Cerebellar cortex (tissue), 1 donor: ENCODE results near the gene PPP1R12A.

ENCODE experiments used
- DNase-seq: peaks from one replicate; pipeline ENCODE4 v3.0.0-alpha.2; 2015; ENCODE audit warnings: low spot score

The PPP1R12A gene

GRCh38 chr12:79935624-79936345, 888 bp upstream of the PPP1R12A start:
- peak; percentile 66 for DNase-seq

GRCh38 chr12:79934281-79935020, 446 bp downstream of the PPP1R12A start:
- DNase-seq, result peak; percentile 32

GRCh38 chr12:79933532-79934264, 1.2 kb downstream of the PPP1R12A start:
- peak; percentile 33 for DNase-seq

- DNase-seq, result no peak
Measured at GRCh38 chr12:79933043-79933442, 1.9 kb downstream of the PPP1R12A start.

DNA sequence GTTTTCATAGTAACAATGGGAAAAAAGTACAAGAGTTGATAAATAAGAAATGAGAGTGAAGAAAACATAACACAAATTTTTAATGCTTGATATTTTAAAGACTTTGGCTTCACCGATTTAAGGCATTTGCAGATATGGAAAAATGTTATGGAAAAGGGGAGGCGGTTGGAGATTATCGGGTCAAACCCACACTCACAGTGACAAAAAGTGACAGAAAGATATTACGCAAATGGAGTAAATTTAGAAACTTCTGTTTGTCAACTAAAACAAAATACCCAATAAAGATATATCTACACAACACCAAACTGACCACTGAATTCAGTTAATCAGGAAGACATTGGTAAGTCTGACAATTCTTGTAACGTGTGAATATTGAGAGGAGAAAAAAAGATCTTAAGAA, 2.5 kb downstream of the PPP1R12A start:
- no peak for DNase-seq

- DNase-seq, result no peak
Measured at GRCh38 chr12:79929065-79929464, 5.8 kb downstream of the PPP1R12A start.

DNA sequence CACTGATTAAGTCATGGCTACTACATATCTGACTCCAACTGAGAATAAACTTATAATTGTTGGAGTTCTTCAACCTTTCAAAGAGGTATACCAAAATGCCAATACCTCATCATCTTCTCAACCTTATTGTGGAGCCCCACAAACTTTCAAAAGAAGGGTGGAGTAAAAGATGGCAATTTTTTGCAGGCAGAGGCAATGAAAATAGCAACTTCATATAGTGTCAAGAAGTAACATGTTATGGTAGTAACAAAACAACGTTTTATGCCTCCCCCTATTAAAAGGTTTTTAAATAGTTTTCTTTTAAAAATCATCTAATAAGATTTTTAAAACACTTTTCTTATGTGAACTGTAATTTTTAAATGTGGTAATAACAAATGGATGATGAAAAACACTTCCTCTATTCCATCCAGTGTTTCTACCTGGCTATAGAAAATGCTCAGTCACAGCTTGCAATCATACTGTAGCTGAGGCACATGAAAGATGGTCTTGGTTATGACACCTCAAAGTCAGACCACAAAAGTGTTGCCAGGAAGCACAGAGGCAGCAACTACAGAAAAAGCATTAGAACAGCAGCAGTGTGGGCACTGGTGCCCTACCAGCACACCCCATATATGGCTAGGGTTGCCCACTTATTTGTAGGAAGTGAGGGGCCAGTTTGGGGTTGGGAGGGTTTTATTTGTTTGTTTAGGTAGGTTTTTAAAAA, 7.0 kb downstream of the PPP1R12A start:
- DNase-seq, result no peak

DNA sequence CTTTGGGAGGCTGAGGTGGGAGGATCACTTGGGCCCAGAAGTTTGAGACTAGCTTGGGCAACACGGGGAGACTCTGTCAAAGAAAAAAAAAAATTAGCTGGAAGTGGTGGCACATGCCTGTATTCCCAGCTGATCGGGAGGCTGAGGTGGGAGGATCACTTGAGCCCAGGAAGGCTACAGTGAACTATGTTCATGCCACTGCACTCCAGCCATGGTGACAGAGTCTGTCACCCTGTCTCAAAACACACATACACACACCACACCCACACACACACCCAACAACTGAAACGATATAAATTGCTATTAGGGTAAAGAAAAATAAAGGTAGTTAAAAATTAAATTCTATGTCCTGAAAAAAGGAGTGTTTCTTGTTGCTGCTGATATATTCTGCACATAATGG, 7.9 kb downstream of the PPP1R12A start:
- no peak for DNase-seq

GRCh38 chr12:79925492-79925891, 9.4 kb downstream of the PPP1R12A start:
- DNase-seq, result no peak

GRCh38 chr12:79921786-79922185, 13.1 kb downstream of the PPP1R12A start:
- DNase-seq, result no peak

- DNase-seq, result no peak
Measured at GRCh38 chr12:79920421-79921238, 14.3 kb downstream of the PPP1R12A start.

GRCh38 chr12:79919762-79920161, 15.1 kb downstream of the PPP1R12A start:
- DNase-seq, result no peak

DNA sequence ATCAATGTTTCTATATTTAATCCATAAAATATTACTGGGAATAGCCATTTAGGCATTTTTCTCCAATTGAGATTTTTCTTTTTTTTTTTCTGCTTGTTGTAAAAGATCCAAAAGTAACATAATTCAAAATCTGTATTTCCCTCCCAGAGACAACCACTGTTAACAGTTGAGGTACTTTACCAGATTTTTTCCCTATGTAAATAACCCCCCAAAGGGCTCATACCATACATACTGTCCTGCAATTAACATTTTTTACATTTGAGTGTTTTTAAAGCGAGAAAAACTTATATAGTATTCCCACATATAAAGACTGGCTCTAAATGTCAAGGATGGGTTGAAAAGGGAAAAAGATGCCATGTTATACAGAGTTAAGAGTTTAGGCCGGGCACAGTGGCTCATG, 18.1 kb downstream of the PPP1R12A start:
- DNase-seq, result no peak

DNA sequence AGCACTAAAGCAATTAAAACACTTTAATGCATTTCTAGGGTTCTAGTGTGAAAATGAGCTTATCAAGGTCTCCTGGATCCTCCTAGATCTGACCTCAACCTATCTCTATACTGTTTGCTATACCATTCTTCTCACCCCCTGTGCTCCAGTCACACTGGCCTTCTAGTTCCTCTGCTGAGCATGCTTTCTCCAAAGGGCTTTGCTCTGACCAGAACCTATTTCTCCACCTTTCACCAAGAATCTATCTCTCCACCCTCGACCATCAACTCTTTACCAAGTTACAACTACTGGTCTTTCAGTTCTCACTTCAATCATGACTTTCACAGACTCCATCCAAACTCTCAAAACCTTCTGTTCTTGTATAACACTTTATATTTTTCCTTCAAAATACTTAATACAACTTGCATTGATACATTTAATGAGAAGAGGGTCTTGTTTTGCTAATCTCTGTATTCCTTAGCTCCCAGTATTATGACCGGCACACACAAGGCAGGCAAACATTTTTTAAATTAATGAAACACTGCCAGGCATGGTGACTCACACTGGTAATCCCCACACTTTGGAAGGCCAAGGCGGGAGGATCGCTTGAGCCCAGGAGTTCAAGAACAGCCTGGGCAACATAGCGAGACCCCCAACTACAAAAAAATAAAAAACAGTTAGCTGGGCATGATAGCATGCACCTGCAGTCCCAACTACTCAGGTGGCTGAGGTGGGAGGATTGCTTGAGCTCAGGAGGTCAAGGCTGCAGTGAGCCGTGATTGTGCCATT, 22.8 kb downstream of the PPP1R12A start:
- DNase-seq, result no peak

GRCh38 chr12:79908366-79908765, 26.5 kb downstream of the PPP1R12A start:
- DNase-seq, result no peak

GRCh38 chr12:79901506-79901905, 33.4 kb downstream of the PPP1R12A start:
- no peak for DNase-seq

DNA sequence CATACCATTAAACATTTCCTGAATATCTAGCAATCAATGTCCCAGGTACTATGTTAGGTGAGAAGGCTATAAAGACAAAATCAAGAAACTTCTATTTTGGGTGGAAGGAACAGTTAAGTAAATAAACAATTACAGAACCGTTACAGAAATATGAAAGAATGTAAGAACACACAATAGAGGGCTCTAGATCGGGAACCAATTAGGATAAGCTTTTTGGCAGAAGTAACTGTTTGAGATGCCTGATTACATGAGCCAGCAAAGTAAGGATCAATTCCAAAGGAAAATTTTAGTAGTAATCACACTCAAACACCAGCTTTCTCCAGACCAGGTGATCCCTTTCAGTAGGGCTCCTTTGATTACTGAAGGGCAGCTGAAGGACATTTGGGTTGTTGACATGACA, 33.9 kb downstream of the PPP1R12A start:
- no peak for DNase-seq

- no peak for DNase-seq
Measured at GRCh38 chr12:79900199-79900598, 34.7 kb downstream of the PPP1R12A start.

DNA sequence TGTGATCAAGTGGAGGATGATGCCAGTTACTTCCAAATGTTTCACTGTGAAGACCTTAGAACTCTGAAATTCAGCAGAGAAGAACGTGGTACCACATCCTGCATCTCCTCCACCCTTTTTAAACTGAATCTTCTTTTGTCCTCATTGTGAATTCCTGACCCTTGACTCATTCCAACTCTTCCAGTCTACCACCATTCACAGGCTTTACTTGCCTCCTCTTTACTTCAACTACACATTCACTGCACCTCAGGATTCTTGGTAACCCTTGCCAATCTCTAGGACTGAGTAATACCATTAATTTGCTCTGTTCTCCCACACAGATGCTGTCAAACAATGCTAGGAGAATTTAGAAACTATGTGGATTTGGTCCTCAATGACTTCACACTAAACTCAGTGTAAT, 37.3 kb downstream of the PPP1R12A start:
- no peak for DNase-seq

GRCh38 chr12:79895804-79896203, 39.1 kb downstream of the PPP1R12A start:
- no peak for DNase-seq

DNA sequence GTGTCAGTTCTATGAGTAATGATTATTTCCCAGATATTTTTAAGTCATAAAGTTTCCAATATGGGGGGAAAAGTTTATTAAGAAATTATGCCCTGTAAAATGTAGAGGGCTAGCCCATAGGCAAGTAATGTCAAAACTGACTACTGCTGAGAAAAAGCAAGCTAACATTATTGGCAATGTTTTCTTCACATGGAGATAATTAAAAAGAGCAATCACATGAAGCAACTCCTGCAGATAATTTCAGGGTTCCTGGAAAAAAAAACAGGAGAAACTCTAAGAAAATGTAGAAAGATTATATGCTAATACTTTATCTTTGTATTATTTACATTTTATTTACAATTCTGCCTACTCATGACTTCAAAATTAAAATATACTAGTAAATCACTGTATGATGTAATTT, 39.8 kb downstream of the PPP1R12A start:
- no peak for DNase-seq
